IMR-90 (cell line): Measurements from ENCODE around the gene METRNL.

Experiments
- CEBPB ChIP-seq: IDR thresholded peaks from 2 replicates; pipeline ENCODE4 v1.6.1; 2012; ENCODE audit warnings: low read depth, low read length, improper control_type of control experiment
- FOS ChIP-seq: fragments of 150-350 bp; IDR thresholded peaks from 2 replicates; pipeline ENCODE4 v1.6.1; 2016; ENCODE audit warnings: low read depth, low read length
- POLR2A ChIP-seq: IDR thresholded peaks from 2 replicates; pipeline ENCODE4 v1.6.1; 2012; ENCODE audit warnings: mild to moderate bottlenecking, low read depth, low read length
- TF ChIP-seq, protein P1 (sequence below): conservative IDR thresholded peaks from 2 replicates; pipeline ENCODE4 v1.5.1; 2012; ENCODE audit warnings: mild to moderate bottlenecking, low read depth, low read length, improper control_type of control experiment

- no peak for TF ChIP-seq FOS
- TF ChIP-seq, protein P1, sequence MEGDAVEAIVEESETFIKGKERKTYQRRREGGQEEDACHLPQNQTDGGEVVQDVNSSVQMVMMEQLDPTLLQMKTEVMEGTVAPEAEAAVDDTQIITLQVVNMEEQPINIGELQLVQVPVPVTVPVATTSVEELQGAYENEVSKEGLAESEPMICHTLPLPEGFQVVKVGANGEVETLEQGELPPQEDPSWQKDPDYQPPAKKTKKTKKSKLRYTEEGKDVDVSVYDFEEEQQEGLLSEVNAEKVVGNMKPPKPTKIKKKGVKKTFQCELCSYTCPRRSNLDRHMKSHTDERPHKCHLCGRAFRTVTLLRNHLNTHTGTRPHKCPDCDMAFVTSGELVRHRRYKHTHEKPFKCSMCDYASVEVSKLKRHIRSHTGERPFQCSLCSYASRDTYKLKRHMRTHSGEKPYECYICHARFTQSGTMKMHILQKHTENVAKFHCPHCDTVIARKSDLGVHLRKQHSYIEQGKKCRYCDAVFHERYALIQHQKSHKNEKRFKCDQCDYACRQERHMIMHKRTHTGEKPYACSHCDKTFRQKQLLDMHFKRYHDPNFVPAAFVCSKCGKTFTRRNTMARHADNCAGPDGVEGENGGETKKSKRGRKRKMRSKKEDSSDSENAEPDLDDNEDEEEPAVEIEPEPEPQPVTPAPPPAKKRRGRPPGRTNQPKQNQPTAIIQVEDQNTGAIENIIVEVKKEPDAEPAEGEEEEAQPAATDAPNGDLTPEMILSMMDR = no peak
- no peak for TF ChIP-seq CEBPB
- TF ChIP-seq POLR2A = no peak
Observed at GRCh38 chr17:83103943-83104311, 24.5 kb downstream of the METRNL start.
